HepG2 (cell line): ENCODE data around the gene SPDYE4. TPM values are rescaled to one million over a fixed set of nuclear protein-coding genes. Genes with fewer than 3 reads are reported as not detected.

Source experiments
- JUND ChIP-seq: sonication (generic); formaldehyde crosslinking; IDR thresholded peaks from 2 replicates; pipeline ENCODE4 v1.8.0; 2022; ENCODE audit warnings: mild to moderate bottlenecking, missing genetic modification reagents
- NFATC3 ChIP-seq: sonication (generic); formaldehyde crosslinking; IDR thresholded peaks from 2 replicates; pipeline ENCODE4 v1.5.1; 2020; ENCODE audit warnings: mild to moderate bottlenecking, missing genetic modification reagents
- NR2F2 ChIP-seq: IDR thresholded peaks from 2 replicates; pipeline ENCODE4 v1.6.1; 2012; ENCODE audit warnings: low read depth, inconsistent platforms, borderline replicate concordance
- NR2F6 ChIP-seq, 2 experiments: IDR thresholded peaks; 2 replicates each; pipeline ENCODE4 v1.6.1; 2016; ENCODE audit warnings: antibody characterized with exemption in 1 of 2, mild to moderate bottlenecking in 1 of 2
- PAXIP1 ChIP-seq: sonication (generic); formaldehyde crosslinking; conservative IDR thresholded peaks from 2 replicates; pipeline ENCODE4 v1.4.0; 2020; ENCODE audit warnings: mild to moderate bottlenecking, missing genetic modification reagents, moderate library complexity
- REST ChIP-seq, 2 experiments: IDR thresholded peaks; 2 replicates each; pipeline ENCODE4 v1.6.1; 2011 to 2012; ENCODE audit warnings: low read length in 2 of 2, borderline replicate concordance in 1 of 2, low read depth in 1 of 2, mild to moderate bottlenecking in 1 of 2, moderate library complexity in 1 of 2
- SCMH1 ChIP-seq: sonication (generic); formaldehyde crosslinking; IDR thresholded peaks from 2 replicates; pipeline ENCODE4 v1.9.0; 2021; ENCODE audit warnings: missing genetic modification reagents, mild to moderate bottlenecking, borderline replicate concordance
- TFAP4 ChIP-seq: sonication (generic); IDR thresholded peaks from 2 replicates; pipeline ENCODE4 v1.6.1; 2016; ENCODE audit warnings: low read depth, borderline replicate concordance
- ZNF136 ChIP-seq: sonication (generic); formaldehyde crosslinking; IDR thresholded peaks from 2 replicates; pipeline ENCODE4 v1.8.1; 2022; ENCODE audit warnings: low read depth, mild to moderate bottlenecking, moderate library complexity, missing genetic modification reagents
- polyA plus RNA-seq, 8 experiments: library from polyadenylated mRNA; depleted of rRNA in 3 of 8; stranded (reverse) in 7 of 8; unstranded in 1 of 8; fragments of >200 nt; fragmentation: Illumina TruSeq in 4 of 8; extraction: Trizol in 4 of 8; gene quantifications; 2 replicates each; pipeline versions ENCODE4 v1.2.1 to v1.2.3, GENCODE V29; 2011 to 2016; ENCODE audit warnings: low read depth in 4 of 8, missing spikeins in 1 of 8, mixed read lengths in 1 of 8; ENCODE audit not compliant: insufficient read depth in 1 of 8
- total RNA-seq, 5 experiments: library from RNA; depleted of rRNA; stranded (reverse); fragments of >200 nt; fragmentation: Illumina TruSeq; extraction: Trizol; gene quantifications; 2 replicates each; pipeline ENCODE4 v1.2.3, GENCODE V29; 2016; ENCODE audit warnings: low read depth in 1 of 5
- TF ChIP-seq, protein P1 (sequence below), 2 experiments: fragments of 450-650 bp in 1 of 2; sonication (generic) in 1 of 2; formaldehyde crosslinking in 1 of 2; IDR thresholded peaks; 2 replicates each; pipeline versions ENCODE4 v1.6.1 to v1.8.0; 2016 to 2022; ENCODE audit warnings: antibody characterized with exemption in 1 of 2, mild to moderate bottlenecking in 1 of 2, missing genetic modification reagents in 1 of 2

Gene SPDYE4
- total and polyA plus RNA-seq, 2 of the 13 experiments (the other 11 are each of a cell fraction or from before 2014, with no cell fraction given): not detected

DNA sequence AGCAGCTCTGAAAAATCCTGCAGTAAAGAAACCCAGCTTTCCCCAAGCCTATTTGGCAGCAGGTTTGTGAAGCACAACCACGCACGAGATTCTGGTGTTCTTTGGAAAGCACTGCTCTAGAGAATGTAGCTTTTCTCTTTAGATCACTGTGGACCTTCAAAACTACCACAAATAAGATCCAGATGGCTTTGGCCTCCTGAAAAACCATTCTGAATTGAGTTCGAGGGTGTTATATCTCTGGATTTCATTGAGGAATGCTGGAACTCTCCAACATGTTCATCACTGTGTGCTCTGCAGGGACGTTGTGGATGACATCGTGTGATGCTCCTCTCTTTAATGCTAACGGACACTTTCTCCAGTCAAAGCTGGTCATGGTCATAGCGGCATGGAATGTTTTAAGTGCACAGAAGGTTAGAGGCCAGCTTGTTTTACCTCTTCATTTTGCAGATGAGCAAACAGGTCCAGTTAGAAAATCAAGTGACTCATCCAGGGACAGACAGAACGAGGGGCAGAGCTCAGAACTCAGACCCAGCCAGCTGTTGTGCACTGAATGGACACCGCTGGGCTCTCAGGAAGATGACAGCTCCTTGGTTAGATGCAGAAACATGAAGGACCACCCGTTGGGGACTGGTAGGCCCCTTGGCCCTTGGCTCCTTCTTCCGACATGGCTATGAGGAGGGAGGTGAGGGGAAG, 50.9 kb downstream of the SPDYE4 start (continued):
- TF ChIP-seq JUND (CRISPR knock-in tag) (peak; percentile 61; the same call in 1 of the 2 replicates), REST (IDR thresholded peaks at IDR 0.05; ENCODE audit: borderline replicate concordance in 1 of 2, low read depth in 1 of 2, low read length in 2 of 2) (no peak), NR2F2 (0 out of 2 replicates have a peak, but pooled peaks have one; percentile 63), PAXIP1 (CRISPR knock-in tag) (peak; percentile 49), SCMH1 (CRISPR knock-in tag) (no peak), NFATC3 (CRISPR knock-in tag) (no peak), ZNF136 (CRISPR knock-in tag) (no peak), TFAP4 (peak; percentile 53; the same call in 1 of the 2 replicates), NR2F6 (IDR thresholded peaks at IDR 0.05) (peak; percentile 71), NR2F6 (CRISPR knock-in tag; IDR thresholded peaks at IDR 0.05) (no peak)
- TF ChIP-seq, protein P1, sequence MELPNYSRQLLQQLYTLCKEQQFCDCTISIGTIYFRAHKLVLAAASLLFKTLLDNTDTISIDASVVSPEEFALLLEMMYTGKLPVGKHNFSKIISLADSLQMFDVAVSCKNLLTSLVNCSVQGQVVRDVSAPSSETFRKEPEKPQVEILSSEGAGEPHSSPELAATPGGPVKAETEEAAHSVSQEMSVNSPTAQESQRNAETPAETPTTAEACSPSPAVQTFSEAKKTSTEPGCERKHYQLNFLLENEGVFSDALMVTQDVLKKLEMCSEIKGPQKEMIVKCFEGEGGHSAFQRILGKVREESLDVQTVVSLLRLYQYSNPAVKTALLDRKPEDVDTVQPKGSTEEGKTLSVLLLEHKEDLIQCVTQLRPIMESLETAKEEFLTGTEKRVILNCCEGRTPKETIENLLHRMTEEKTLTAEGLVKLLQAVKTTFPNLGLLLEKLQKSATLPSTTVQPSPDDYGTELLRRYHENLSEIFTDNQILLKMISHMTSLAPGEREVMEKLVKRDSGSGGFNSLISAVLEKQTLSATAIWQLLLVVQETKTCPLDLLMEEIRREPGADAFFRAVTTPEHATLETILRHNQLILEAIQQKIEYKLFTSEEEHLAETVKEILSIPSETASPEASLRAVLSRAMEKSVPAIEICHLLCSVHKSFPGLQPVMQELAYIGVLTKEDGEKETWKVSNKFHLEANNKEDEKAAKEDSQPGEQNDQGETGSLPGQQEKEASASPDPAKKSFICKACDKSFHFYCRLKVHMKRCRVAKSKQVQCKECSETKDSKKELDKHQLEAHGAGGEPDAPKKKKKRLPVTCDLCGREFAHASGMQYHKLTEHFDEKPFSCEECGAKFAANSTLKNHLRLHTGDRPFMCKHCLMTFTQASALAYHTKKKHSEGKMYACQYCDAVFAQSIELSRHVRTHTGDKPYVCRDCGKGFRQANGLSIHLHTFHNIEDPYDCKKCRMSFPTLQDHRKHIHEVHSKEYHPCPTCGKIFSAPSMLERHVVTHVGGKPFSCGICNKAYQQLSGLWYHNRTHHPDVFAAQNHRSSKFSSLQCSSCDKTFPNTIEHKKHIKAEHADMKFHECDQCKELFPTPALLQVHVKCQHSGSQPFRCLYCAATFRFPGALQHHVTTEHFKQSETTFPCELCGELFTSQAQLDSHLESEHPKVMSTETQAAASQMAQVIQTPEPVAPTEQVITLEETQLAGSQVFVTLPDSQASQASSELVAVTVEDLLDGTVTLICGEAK (IDR thresholded peaks at IDR 0.05): no peak
- TF ChIP-seq, protein P1 (CRISPR knock-in tag; IDR thresholded peaks at IDR 0.05): no peak
